Prostate gland (tissue), 2 donors: ENCODE measurements around the gene GBX1.

Experiments used
- POLR2A ChIP-seq: fragments of 450-650 bp; IDR thresholded peaks from one replicate; pipeline ENCODE4 v1.6.1; 2016; ENCODE audit warnings: antibody characterized with exemption, mild to moderate bottlenecking
- TF ChIP-seq, protein P1 (sequence below), 4 experiments: fragments of 200-600 bp in 2 of 4; fragments of 450-650 bp in 2 of 4; sonication (generic) in 2 of 4; IDR thresholded peaks; 1 replicate in 3 of 4; 2 replicates in 1 of 4; pipeline ENCODE4 v1.5.1; 2016 to 2019; ENCODE audit warnings: antibody characterized with exemption in 4 of 4, mild to moderate bottlenecking in 2 of 4, moderate library complexity in 2 of 4

DNA sequence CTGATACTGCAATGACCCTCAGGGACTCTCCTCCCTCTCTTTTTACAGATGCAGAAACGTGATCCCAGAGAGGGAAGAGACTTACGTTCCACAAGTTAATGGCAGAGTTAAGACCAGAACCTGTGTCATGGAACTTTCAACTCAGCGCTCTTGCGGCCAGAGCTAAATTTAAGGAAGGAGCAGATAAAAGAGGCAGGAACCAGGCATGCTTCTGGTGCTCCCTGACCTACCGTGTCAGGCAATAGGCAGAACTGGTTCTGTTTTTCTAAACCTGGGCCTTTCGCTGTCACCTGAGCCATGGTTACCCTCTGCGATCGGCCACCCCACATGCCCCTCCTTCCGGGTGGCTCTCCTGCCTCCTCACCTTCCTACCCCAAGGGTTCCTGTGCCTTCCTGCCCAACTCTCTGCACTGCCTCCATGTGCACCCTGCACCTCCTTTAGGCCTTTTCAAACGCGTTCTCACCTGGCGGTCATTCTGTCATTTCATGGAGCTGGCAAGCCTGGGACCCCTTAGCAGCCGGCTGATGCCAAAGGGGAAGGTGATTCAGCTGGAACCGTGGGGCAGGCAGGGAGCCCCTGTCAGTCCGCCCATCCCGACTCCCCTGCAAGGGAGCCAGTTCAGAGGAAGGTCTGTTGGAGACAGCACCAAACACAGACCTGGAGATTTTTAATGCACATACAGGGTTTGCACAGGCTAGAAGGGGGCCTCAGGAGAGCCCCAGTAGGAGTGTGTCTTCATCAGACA, 7.7 kb upstream of the GBX1 start:
- no peak for TF ChIP-seq POLR2A
- TF ChIP-seq, protein P1, sequence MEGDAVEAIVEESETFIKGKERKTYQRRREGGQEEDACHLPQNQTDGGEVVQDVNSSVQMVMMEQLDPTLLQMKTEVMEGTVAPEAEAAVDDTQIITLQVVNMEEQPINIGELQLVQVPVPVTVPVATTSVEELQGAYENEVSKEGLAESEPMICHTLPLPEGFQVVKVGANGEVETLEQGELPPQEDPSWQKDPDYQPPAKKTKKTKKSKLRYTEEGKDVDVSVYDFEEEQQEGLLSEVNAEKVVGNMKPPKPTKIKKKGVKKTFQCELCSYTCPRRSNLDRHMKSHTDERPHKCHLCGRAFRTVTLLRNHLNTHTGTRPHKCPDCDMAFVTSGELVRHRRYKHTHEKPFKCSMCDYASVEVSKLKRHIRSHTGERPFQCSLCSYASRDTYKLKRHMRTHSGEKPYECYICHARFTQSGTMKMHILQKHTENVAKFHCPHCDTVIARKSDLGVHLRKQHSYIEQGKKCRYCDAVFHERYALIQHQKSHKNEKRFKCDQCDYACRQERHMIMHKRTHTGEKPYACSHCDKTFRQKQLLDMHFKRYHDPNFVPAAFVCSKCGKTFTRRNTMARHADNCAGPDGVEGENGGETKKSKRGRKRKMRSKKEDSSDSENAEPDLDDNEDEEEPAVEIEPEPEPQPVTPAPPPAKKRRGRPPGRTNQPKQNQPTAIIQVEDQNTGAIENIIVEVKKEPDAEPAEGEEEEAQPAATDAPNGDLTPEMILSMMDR (IDR thresholded peaks at IDR 0.05) = no peak
